HG03354 (cell line): Measurements from ENCODE around the gene RICTOR.

ENCODE experiments used
- ATAC-seq: cut with Tn5 transposase; IDR thresholded peaks from one replicate; pipeline ENCODE4 v1.9.1; 2021; ENCODE audit warnings: mild to moderate bottlenecking; ENCODE audit not compliant: unreplicated experiment, poor library complexity, severe bottlenecking

RICTOR gene

GRCh38 chr5:38916802-38917201 is 157.4 kb downstream of the RICTOR start:
- ATAC-seq = no peak

- ATAC-seq = no peak
These were observed 160.5 kb downstream of the RICTOR start for GRCh38 chr5:38913714-38914113.

GRCh38 chr5:38911933-38912332 is 162.3 kb downstream of the RICTOR start:
- ATAC-seq = no peak

GRCh38 chr5:38906503-38906902 is 167.7 kb downstream of the RICTOR start:
- no peak for ATAC-seq

GRCh38 chr5:38905516-38905915 is 168.7 kb downstream of the RICTOR start:
- no peak for ATAC-seq

- ATAC-seq = no peak
These were observed 174.3 kb downstream of the RICTOR start for GRCh38 chr5:38899936-38900335.

- no peak for ATAC-seq
These were observed 177.4 kb downstream of the RICTOR start for GRCh38 chr5:38896760-38897159.

- ATAC-seq = no peak
These were observed 181.8 kb downstream of the RICTOR start for GRCh38 chr5:38892363-38892762.

- ATAC-seq = no peak
These were observed 182.6 kb downstream of the RICTOR start for GRCh38 chr5:38891563-38891962.

GRCh38 chr5:38889424-38889823 is 184.8 kb downstream of the RICTOR start:
- ATAC-seq = no peak

- no peak for ATAC-seq
These were observed 186.2 kb downstream of the RICTOR start for GRCh38 chr5:38888041-38888440.
